ENCODE measurements around the gene RALGPS2. TPM values are rescaled to one million over a fixed set of nuclear protein-coding genes. Genes with fewer than 3 reads are reported as not detected.

RALGPS2 gene
- total and polyA plus RNA-seq, 2 of the 13 experiments (the other 11 are each of a cell fraction or from before 2014, with no cell fraction given), result 15.6 to 36.0 TPM

GRCh38 chr1:178738780-178739179 lies 13.7 kb downstream of the RALGPS2 start:
- Histone ChIP-seq H3K4me3 (replicated peaks in 1 of 3; ENCODE audit: insufficient read depth in 1 of 3, low read depth in 2 of 3, low read length in 3 of 3) (no peak overlapping the region), H3K9me3 (ENCODE audit: low read length) (0 out of 2 replicates have a peak, but pooled peaks cover 6% of the 10 kb centered on the region), H4K20me1 (ENCODE audit: insufficient read depth, low read length) (no peaks in the 10 kb centered on the region), H3K4me1 (ENCODE audit: insufficient read depth, low read length) (peaks cover 10% of the 10 kb centered on the region), H3K9ac (ENCODE audit: insufficient read depth, low read depth, low read length) (no peak overlapping the region), H3K36me3 (replicated peaks in 1 of 2; ENCODE audit: control insufficient read depth in 1 of 2, insufficient read depth in 2 of 2, low read length in 2 of 2) (peaks cover 4 to 23% of the 10 kb centered on the region in 2 experiments; a peak in 3 of 5 replicates), H3K4me2 (ENCODE audit: low read depth, low read length) (no peak overlapping the region), H3K27me3 (ENCODE audit: control insufficient read depth in 1 of 2, insufficient read depth in 2 of 2, low read length in 2 of 2) (no peaks in the 10 kb centered on the region), H3K27ac (ENCODE audit: extremely low read length, insufficient read depth, low read length) (no peak overlapping the region), H2AFZ (ENCODE audit: low read length) (no peak overlapping the region), H3K79me2 (ENCODE audit: insufficient read depth, low read length) (peaks cover 15% of the 10 kb centered on the region)
- ChIA-PET POLR2A (no interaction called here), CTCF (ENCODE audit: low intra/inter-chr PET ratio, low total read pairs) (no interaction called here)
- in situ Hi-C loops (cut with HindIII; ENCODE audit: extremely low pct_ligation_motif_present, low pct_unique_long_range_greater_than_20kb), result loop anchor here (25.0 kb wide), 1 partner anchor 426 kb away; no protein-coding TSS in a partner anchor
- DNase-seq (ENCODE audit: low spot score) (no peak), ATAC-seq (no peak), FAIRE-seq (no peak)
- 96% methylated on average over 1 of the region's 1 CpG for WGBS (ENCODE audit: low lambda C conversion rate)
- TF ChIP-seq MAFK (conservative IDR thresholded peaks at IDR 0.05 in 1 of 2, IDR thresholded peaks at IDR 0.05 in 1 of 2; ENCODE audit: low read length in 2 of 2), result peak; percentile 38 to 65; a peak in 3 of 4 replicates
- TF ChIP-seq ZNF782 (CRISPR knock-in tag; IDR thresholded peaks at IDR 0.05; ENCODE audit: borderline replicate concordance), result no peak
- TF ChIP-seq MAFF (IDR thresholded peaks at IDR 0.05; ENCODE audit: low read depth, low read length), result peak; percentile 54; the same call in 1 of the 2 replicates
- TF ChIP-seq NCOA1 (CRISPR knock-in tag; IDR thresholded peaks at IDR 0.05), result no peak
- no TSS peak for BruUV-seq (replicated peaks)
- intact Hi-C loops (cut with micrococcal nuclease; ENCODE audit: unreplicated experiment), result no loop called here

DNA sequence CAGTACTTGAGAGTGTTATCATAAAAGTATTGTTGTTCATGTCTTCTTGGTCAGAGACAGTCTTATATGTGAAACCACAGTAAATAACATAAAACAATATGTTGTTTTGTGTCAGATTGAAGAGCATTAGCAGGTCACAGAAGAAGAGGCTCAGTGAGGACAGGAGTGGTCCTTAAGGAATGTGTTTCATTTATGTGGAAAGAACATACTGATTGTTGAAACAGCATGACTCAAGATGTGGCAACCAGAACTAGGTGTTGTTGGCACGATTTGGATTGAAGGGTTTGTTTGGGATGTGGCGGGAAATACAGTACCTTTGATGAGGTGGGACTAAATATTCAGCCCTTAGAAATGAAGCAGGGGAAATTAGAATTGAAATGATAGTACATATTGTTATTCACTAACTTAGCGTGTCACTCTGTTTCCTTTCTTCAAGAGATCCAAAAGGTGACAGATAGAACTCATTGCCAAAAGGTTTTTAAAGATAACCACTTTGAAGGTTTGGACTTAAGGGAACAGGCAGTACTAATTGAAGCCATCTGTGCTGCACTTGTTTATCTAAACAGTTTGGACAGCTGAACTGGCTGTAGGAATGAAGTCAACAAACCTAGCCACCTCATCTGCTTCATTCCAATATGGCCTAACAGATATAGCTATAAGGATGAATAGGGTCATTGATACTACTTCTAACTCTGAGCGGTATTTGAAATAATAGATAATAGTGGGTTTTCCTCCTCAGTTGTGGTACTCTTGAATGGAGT lies 14.4 kb downstream of the RALGPS2 start:
- ChIA-PET POLR2A (interaction anchor here (1.0 to 1.3 kb wide), 2 partner anchors 13 to 197 kb away, joined by 3 read pairs; no protein-coding TSS in a partner anchor), CTCF (ENCODE audit: low intra/inter-chr PET ratio, low total read pairs) (no interaction called here)
- TF ChIP-seq HNRNPUL1 (IDR thresholded peaks at IDR 0.05; ENCODE audit: low read depth, low read length), result no peak
- TF ChIP-seq MED8 (CRISPR knock-in tag; IDR thresholded peaks at IDR 0.05; ENCODE audit: insufficient replicate concordance), result no peak
- no peak for TF ChIP-seq JUNB (CRISPR knock-in tag; IDR thresholded peaks at IDR 0.05; ENCODE audit: borderline replicate concordance)
- no peak for TF ChIP-seq SNAPC4 (CRISPR knock-in tag; IDR thresholded peaks at IDR 0.05)
- TF ChIP-seq FOXO1 (CRISPR knock-in tag; IDR thresholded peaks at IDR 0.05), result no peak
- in situ Hi-C loops (cut with HindIII; ENCODE audit: extremely low pct_ligation_motif_present, low pct_unique_long_range_greater_than_20kb), result loop anchor here (25.0 kb wide), 1 partner anchor 427 kb away; no protein-coding TSS in a partner anchor
- DNase-seq (ENCODE audit: low spot score) (no peak), ATAC-seq (no peak), FAIRE-seq (no peak)
- peaks cover 9% of the 10 kb centered on the region for H3K79me2 ChIP-seq (ENCODE audit: insufficient read depth, low read length)
- peaks cover 4 to 23% of the 10 kb centered on the region in 2 experiments; a peak in 3 of 5 replicates for H3K36me3 ChIP-seq (replicated peaks in 1 of 2; ENCODE audit: control insufficient read depth in 1 of 2, insufficient read depth in 2 of 2, low read length in 2 of 2)
- H3K4me3 ChIP-seq (replicated peaks in 1 of 3; ENCODE audit: insufficient read depth in 1 of 3, low read depth in 2 of 3, low read length in 3 of 3), result no peak overlapping the region
- no peak overlapping the region for H3K27ac ChIP-seq (ENCODE audit: extremely low read length, insufficient read depth, low read length)
- peaks cover 14% of the 10 kb centered on the region for H3K4me1 ChIP-seq (ENCODE audit: insufficient read depth, low read length)
- intact Hi-C loops (cut with micrococcal nuclease; ENCODE audit: unreplicated experiment), result no loop called here
- no peaks in the 10 kb centered on the region for H3K27me3 ChIP-seq (ENCODE audit: control insufficient read depth in 1 of 2, insufficient read depth in 2 of 2, low read length in 2 of 2)
- no peak overlapping the region for H3K4me2 ChIP-seq (ENCODE audit: low read depth, low read length)
- no peak overlapping the region for H3K9ac ChIP-seq (ENCODE audit: insufficient read depth, low read depth, low read length)
- 0 out of 2 replicates have a peak, but pooled peaks cover 6% of the 10 kb centered on the region for H3K9me3 ChIP-seq (ENCODE audit: low read length)
- BruUV-seq (replicated peaks), result no TSS peak
- 90% methylated on average over 4 of the region's 4 CpGs for WGBS (ENCODE audit: low lambda C conversion rate)
- H4K20me1 ChIP-seq (ENCODE audit: insufficient read depth, low read length), result no peaks in the 10 kb centered on the region
- no peak overlapping the region for H2AFZ ChIP-seq (ENCODE audit: low read length)

Measured in HepG2 (cell line).